HL-60/S4 (cell line): Measurements from ENCODE around the gene PODXL.
"Not testable (repeated sequence)": the region's sequence is repeated elsewhere in the genome, so short reads cannot be mapped to it uniquely, and the experiment has no call there.

ENCODE experiments used
- in situ Hi-C: fragments of 300-500 bp; cut with MboI; formaldehyde crosslinking; loops from 2 replicates; pipeline ENCODE4 v1.14.3; 2022; ENCODE audit warnings: low sequenced_read_pairs

The PODXL gene

DNA sequence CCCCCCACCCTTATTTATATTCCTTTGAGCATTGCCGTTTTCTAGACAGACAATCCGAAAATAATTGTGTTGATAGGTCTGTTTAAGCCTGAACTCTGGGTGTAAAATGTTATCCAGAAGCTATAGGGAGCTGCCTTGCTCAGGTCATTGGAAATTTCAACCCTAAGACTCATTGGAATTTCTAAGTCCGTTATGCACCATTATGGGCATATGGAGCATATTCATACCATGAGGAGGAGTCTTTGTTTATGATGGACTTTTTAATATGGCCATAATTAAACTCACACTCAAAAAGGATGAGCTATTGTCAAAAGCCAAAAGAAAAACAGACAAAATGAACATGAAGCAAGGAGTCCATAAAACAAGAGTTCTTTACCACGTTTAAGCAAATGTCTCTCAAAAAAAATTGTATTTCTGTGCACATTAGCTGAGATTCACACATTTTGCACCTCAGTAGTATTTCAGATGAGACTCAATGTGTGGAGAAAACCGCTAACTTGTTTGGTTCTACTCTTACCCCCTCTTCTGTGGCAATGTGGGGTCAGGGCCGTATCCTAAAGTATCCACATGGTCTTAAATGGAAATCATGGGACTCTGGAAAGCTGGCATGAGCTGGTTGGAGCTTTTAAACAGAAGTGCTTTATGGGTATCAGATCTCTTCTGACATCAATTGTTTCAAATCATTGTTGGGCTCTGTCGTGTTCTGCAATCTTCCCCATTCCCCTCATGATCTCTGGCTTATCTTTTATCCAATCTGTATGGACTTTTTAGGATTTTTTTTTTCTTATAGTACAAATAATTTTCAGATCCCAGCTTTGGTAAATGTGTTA, 60.5 kb downstream of the PODXL start:
- in situ Hi-C loops = no loop called here

DNA sequence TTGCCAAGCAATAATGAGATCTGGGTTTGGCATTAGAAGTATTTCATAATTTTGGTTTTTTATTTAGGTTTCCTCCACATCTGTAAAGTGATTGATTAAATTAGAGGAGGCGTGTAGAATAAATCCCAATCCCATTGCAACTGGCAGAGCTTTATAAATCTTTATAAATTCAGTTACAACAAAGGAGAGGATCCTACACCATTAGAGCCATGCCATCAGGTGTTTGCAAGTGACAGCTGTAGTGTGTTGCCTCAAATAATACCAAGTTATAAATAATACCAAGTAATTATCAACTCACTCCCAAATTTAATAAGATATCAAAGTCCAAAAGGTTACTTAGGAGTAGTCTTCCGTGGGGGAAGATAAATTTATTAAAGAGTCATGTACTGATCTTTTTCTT, 62.2 kb downstream of the PODXL start:
- in situ Hi-C loops = no loop called here

DNA sequence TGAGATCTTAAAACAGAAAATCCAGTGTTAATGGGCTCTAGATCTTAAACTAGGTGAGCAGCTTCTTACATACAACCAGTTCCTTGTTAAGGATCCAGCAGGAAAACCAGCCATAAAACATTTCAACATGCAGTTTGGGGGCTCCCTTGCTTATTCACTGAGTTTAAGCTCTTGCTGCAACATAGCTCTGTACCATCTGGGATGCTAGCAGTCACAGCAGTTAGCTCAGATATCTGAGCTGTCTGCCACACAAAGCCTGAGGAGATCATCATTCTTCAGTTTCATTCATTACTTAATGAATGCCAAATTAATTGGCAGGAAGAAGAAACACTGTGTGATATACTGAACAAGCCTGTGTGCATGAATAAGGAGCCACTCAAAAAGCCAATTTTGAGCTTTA, 62.8 kb downstream of the PODXL start:
- in situ Hi-C loops = no loop called here

DNA sequence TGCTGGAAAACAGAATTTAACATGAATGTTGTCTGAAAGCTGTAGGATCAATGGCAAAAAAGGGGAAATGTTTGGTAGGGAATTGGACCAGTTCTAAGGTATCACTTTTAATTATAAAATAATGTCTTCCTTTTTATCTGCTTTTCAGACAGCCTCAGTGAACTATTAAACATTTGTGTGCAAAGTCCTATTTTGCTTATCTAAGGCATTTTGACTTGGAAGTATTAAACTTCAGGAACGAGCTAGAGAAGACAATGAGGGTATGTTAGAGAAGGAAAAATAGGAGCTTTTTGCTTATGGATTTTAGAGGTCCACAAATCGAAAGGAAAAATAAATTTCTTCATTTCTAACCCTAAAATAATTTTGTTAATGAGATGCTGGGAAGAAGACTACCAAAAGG, 63.3 kb downstream of the PODXL start:
- in situ Hi-C loops = no loop called here

DNA sequence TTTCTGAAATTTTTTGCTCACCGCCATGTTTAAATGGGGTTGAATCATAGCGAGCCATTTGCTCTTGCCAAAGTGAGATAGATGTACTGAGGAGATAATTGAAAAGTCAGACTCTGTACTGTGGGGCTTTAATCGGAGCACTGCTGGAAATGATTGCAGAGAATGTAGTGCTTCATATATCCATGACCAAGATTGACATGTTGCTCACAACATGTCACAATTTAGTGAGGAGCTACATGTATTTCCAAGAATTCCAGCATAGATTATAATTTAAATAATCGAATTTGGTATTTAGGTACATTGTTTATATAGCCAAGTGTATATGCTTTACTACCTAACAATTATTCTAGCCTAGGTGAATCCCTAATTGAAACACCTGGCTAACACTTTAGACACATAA, 66.5 kb downstream of the PODXL start:
- in situ Hi-C loops = no loop called here

DNA sequence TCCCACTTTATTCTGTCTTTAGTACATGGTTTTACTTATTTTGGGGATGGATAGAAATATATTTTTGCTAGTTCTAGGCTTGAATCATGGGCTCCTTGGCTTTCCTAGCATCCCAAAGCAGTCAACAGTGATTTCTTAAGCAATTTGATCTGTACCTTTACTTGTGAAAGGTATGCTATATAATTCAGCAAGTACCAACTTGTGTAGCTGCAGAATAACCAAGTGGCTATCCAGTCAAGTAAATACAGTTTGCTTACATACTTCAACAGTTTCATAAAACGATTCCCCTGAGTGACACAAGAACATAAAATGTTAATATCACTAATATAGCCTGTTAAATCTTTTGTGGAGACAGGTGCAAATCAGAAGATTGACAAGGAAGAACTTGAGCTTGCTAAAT, 67.2 kb downstream of the PODXL start:
- in situ Hi-C loops = no loop called here

DNA sequence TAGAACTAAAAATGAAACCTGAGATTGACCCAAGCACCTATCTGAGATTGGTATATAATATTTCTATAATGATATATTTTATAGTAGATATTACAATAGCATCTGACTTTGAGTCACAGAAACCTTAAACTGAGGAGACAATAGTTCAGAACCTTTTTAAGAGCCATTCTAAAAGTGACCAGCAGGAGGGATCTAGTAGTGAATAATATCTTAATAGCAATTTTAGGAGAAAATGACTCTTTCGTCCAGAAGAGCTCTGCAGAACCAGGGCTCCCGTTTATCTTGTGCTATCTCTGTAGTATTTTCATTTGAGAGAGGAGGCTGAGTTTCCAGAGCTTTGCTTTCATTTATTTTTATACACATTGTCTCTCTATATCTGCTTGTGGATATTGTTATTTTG, 68.1 kb downstream of the PODXL start:
- in situ Hi-C loops = no loop called here

DNA sequence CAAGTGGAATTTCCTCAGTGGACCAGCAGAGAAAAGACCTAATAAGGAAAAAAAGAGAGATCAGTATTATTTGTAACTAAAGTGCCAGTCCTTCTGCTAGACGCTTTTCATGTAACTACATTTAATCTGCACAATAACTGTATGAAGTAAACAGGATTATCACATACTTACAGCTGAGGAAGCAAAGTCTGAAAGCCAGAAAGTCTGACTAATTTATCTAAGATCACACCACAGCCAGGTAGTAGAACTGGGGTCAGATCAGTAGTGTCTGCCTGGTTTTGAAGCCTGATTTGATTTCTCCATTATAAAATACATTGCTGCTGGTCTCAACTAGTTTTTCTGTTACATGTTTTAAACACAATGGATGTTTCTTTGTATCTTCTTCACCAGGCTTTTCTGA, 69.2 kb downstream of the PODXL start:
- in situ Hi-C loops = no loop called here

DNA sequence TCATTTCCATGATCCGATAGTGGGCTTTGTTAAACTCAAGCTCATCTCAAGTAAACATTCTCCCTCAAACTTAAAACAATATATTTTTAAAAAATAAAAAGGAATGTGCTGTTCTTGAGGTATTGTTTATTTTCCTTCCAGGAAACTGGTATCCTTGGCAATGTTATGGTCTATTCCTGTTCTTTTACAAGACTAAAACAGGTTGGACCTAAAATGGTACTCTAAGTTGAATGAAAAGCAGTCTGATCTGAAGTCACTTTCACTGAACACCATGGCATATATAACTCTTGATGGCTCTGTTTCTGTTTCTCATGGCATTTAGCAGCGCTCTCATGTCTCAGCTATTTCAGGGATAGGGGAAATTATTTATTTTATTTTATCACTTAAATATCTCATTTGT, 70.1 kb downstream of the PODXL start:
- in situ Hi-C loops = no loop called here

DNA sequence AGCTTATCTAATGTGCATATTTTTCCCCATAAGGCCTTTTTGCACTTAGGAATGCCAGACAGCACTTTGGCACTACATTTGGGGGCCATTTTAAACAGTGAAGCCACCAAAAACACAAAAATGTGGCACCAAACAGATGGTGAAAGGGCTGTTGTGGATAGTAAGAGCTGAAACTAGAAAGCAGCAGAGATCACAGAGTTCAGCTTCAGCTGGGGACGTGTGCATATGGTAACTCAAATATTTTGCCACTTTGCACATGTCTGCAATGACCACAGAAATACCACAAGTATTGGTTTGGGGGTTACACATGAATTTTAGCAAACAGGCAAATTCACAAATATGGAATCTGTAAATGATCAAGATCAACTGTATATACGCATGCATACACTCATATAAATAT, 72.8 kb downstream of the PODXL start:
- in situ Hi-C loops = no loop called here

DNA sequence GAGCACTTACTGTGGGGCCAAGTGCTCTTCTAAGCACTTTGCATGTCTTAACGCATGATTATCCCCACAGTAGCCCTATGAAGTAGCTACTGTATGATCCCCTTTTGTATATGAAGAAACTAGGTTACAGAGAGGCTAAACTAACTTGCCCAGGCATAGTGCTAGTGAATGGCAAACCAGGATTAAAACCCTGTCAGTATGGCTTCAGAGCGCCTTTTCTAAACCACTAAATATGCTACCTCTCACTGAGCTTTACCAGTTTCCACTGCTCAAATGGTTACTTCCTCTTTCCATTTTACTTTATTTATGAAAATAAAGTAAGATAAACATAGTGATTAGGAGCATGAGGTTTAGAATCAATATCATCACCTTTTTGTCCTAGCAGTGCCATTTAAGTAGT, 73.6 kb downstream of the PODXL start:
- in situ Hi-C loops = no loop called here

DNA sequence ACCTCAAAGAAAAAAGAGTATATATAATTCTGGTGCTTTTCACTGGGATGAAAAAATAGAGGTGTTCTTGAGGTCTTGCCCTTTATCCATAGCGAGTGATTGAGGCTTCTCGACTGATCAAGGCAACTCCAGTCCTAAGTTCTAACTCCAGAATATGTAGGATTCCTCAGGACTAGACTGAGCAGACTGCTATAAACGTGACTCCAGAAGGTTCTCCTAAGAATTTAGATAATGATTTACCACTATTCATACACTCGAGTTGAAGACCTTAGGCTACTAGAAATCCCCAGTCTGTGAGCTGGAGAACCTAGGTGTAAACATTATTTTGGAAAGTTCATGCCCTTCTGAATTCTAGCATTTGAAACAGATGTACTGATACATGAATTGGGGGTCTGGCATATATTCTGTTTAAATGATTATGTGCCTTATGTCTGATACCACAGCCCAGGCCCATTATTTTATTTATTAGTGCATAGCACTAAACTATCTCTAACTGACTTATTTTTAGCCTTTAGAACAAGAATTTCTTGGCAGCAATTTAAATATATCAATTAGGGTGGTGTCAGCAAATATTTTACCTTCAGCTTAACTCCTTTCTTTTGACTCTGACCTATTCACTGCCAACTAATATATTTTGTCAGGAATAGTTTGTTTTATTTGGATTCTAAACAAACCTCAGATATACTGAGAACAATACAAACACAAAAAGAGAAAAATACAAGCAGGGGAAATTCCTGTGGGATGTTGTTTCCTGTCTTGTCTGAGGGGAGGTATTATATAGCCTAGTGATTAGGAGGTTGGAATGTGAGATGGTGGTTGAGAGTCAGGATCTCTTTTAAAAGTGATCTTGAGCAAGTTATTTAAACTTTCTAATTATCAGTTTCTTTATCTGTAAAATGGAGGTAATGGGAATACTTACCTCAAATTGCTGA, 75.8 kb downstream of the PODXL start:
- in situ Hi-C loops = no loop called here

DNA sequence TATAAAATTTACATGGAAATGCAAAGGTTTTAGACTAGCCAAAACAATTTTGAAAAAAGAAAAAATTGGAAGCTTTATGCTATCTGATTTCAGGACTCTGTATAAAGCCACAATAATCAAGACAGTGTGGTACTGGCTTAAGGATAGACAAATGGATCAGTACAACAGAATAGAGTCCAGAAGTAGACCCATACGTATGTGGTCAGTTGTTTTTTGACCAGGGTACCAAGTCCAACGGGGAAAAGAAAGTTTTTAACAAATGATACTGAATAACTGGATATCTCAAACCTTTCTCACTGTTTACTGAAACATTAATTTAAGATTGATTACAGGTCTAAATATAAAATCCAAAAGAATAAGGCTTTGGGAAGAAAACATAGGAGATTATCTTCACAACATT, 79.7 kb downstream of the PODXL start:
- in situ Hi-C loops = no loop called here

DNA sequence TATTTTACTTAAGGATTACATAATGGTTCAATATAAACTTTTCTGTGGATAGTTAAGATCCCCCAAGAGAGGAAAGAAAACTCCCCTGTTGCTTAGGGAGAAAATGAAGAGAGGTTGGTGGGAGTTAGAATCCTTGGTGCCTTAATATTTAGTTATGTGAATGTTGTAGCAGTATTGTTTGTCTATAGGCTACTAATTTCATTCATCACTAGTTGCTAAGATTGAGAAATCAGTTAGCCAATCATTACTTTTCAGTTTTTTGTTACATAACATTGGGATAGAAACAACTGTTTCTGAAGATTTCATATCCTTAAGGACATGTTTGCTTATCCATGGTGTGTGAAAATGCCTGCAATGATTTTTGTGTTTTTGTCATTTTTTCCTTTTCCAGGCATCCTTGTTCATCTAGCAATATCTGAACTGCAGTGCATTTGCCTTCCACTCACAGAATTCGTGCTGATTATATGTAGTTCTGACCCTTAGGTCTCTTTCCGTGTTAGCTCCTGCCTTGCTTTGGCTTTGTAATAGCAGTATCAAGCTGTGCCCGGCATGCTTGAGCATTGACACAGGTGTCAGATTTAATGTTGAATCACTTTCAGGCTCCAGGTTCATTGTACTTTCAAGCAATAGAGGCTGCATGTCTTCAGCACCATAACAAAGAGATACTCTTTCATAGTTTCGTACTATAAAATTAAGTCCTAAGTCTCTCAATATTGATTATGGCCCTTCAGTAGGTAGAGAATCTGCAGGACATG, 85.0 kb downstream of the PODXL start:
- in situ Hi-C loops = no loop called here

DNA sequence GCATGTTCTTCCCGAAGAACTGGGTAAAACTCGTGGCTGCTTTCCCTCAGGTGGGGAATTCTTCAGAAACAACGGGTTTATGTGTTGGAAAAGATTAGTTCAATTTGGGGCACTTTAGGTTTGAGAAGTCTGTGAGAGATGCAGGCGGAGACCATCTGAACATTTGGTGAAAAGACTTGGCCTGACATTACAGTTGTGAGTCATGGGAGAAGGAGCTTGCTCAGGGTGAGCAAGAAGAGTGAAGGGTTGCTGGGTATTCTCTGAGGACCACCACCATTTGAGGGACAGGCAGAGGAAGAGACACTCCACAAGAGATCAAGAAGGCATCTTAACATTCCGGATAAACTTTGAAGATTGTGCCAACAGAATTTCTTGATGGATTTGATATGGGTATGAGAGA, 88.6 kb downstream of the PODXL start:
- in situ Hi-C loops = no loop called here

DNA sequence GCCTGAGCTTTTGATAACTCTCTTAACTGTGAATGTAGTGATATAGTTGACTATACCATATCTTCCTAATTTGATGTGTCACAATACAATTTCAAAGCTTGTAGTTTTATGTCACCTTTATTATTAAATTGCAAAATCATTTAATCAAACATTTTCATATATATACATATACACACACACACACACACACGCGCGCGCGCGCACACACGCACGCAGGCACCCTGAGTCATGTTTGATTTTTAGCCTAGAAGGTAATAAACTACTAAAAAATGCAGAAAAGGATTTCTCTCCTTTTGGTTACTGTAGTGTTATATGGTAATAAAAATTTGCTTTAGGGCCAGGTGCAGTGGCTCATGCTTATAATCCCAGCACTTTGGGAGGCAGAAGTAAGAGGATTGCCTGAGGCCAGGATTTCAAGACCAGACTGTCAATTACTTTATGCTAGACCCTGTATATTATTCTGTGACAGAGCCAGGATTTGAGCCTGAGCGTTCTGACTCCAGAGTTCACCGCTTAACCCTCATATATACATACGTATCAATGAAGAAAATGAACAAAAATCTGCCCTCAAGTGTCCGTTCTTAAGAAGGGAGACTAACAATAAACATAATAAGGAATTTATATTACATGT, 89.6 kb downstream of the PODXL start:
- in situ Hi-C loops = no loop called here

DNA sequence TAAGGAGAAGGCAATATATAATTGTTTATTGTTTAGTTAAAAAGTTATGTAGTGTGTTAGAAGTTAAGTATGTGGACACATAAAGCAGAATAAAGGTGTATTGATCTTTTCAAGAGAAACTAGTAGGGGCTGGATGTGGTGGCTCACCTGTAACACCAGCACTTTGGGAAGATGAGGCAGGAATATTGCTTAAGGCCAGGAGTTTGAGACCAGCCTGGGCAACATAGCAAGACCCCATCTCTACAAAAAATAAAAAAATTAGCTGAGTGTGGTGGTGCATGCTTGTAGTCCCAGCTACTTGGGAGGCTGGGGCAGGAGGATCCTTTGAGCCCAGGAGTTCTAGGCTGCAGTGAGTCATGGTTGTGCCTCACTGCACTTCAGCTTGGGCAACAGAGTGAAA, 93.7 kb downstream of the PODXL start:
- in situ Hi-C loops = not testable (repeated sequence)

DNA sequence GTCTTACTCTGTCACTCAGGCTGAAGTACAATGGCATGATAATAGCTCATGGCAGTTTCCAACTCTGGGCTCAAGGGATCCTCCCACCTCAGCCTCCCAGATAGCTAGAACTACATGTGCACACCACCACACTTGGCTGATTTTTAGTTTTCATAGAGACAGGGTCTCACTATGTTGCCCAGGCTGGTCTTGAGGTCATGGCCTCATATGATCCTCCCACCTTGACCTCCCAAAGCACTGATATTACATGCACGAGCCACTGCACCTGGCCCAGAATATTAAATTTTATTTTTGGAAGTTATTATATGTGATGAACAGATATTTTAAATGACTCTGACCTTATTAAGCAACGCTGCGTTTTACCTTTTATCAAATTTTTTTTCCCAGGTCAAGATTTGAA, 94.4 kb downstream of the PODXL start:
- in situ Hi-C loops = no loop called here

DNA sequence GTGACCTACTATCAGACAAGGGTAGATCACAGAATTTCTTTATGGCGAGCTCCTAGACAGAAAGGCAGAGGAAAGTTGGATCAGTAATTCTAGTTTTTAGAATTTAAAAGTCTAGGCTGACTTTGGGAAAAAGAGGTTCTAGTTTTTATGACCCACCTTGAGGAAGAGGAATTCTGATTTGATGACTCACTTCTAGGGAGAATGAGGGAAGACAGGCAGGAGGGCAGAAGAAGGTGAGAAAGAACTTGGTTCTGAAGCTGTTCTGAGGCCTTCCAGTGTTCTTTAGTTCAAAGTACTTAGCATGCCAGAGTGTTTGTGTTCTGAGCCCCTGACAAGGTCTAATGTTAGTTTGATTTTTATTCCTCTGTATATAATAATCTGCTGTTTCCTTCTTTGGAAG, 97.2 kb downstream of the PODXL start:
- in situ Hi-C loops = no loop called here

DNA sequence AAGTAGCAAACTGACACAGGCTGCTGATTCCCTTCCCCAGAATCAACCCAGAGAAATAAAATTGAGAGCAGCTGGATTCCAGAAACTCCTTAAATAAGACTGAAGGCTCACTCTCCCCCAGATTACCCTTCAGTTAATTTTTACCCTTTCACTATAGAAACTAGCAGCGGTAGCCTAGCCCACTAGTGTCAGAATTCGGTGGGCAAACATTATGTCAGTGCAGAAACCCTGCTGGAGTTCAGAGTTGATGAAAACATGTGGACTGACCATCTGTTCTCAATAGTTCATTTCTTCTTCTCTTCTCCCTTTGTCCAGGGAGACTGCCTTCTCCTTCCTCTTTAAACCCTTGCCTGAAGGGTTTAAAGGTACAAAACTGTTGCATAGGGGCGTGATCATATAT, 100.1 kb downstream of the PODXL start:
- in situ Hi-C loops = no loop called here

DNA sequence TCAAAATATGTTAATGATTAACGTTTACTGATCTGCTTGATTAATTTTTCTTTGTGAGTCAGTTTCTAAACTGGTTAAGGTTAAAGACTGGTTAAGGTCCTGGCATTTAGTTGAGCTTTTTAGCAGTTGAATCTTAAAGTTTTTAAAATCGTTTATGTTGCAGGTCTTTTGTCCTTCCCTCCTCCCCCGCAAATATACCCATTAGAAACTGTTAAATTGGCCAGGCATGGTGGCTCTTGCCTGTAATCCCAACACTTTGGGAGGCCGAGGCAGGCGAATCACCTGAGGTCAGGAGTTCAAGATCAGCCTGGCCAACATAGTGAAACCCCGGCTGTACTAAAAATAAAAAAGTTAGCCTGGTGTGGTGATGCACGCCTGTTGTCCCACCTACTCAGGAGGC, 100.9 kb downstream of the PODXL start:
- in situ Hi-C loops = no loop called here
